OCI-LY1 (cell line): Measurements from ENCODE around the gene AHCY.

ENCODE experiments used
- CTCF ChIP-seq: fragments of 200-600 bp; sonication (generic), shearing (Covaris generic); IDR thresholded peaks from 2 replicates; pipeline ENCODE4 v1.5.1; 2017; ENCODE audit warnings: mild to moderate bottlenecking, antibody characterized with exemption, low read length, moderate library complexity, mixed read lengths
- EZH2 ChIP-seq: fragments of 200-600 bp; sonication (generic), shearing (Covaris generic); IDR thresholded peaks from 2 replicates; pipeline ENCODE4 v1.8.0; 2017; ENCODE audit warnings: borderline replicate concordance, mixed run types, mild to moderate bottlenecking, antibody characterized with exemption, low read length, moderate library complexity, mixed read lengths

GRCh38 chr20:34293119-34293518 lies 10.0 kb downstream of the AHCY start:
- TF ChIP-seq CTCF (no peak), EZH2 (no peak)
